ENCODE results near the gene ARSG.
A peak's percentile ranks its signal among the peaks of the same experiment; 100 is the strongest.

- TF ChIP-seq, protein P1, sequence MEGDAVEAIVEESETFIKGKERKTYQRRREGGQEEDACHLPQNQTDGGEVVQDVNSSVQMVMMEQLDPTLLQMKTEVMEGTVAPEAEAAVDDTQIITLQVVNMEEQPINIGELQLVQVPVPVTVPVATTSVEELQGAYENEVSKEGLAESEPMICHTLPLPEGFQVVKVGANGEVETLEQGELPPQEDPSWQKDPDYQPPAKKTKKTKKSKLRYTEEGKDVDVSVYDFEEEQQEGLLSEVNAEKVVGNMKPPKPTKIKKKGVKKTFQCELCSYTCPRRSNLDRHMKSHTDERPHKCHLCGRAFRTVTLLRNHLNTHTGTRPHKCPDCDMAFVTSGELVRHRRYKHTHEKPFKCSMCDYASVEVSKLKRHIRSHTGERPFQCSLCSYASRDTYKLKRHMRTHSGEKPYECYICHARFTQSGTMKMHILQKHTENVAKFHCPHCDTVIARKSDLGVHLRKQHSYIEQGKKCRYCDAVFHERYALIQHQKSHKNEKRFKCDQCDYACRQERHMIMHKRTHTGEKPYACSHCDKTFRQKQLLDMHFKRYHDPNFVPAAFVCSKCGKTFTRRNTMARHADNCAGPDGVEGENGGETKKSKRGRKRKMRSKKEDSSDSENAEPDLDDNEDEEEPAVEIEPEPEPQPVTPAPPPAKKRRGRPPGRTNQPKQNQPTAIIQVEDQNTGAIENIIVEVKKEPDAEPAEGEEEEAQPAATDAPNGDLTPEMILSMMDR (CRISPR knock-in tag; IDR thresholded peaks at IDR 0.05) = peak; percentile 95
- TF ChIP-seq CHD2 (IDR thresholded peaks at IDR 0.05; ENCODE audit: low read depth, low read length) (no peak), ZNF878 (CRISPR knock-in tag; IDR thresholded peaks at IDR 0.05) (no peak), EP300 (IDR thresholded peaks at IDR 0.05; ENCODE audit: low read depth in 2 of 2, low read length in 2 of 2) (no peak), EP300 (CRISPR knock-in tag; IDR thresholded peaks at IDR 0.05; ENCODE audit: borderline replicate concordance) (no peak), ZFYVE20 (CRISPR knock-in tag; IDR thresholded peaks at IDR 0.05; ENCODE audit: borderline replicate concordance, low read depth) (no peak), KDM1A (CRISPR knock-in tag; IDR thresholded peaks at IDR 0.05) (no peak), ZNF382 (CRISPR knock-in tag; IDR thresholded peaks at IDR 0.05; ENCODE audit: borderline replicate concordance) (no peak), PCBP2 (optimal IDR thresholded peaks at IDR 0.05; ENCODE audit: low read depth, low read length, poor library complexity, severe bottlenecking) (no peak), ZNF282 (IDR thresholded peaks at IDR 0.05; ENCODE audit: partially characterized antibody) (no peak), SOX13 (IDR thresholded peaks at IDR 0.05) (no peak), SOX13 (CRISPR knock-in tag; conservative IDR thresholded peaks at IDR 0.05 in 1 of 2, IDR thresholded peaks at IDR 0.05 in 1 of 2) (no peak)
These were observed 144.9 kb downstream of the ARSG start for GRCh38 chr17:68435876-68436842.
